GM12878 (cell line): ENCODE measurements around the gene F11.
"Not testable (repeated sequence)": the region's sequence is repeated elsewhere in the genome, so short reads cannot be mapped to it uniquely, and the experiment has no call there.

Source experiments
- CTCF ChIP-seq, 3 experiments: IDR thresholded peaks in 2 of 3; conservative IDR thresholded peaks in 1 of 3; 2 replicates each; pipeline ENCODE4 v1.5.1; 2011; ENCODE audit warnings: low read depth in 3 of 3, low read length in 3 of 3, mild to moderate bottlenecking in 3 of 3, control low read depth in 2 of 3, moderate library complexity in 2 of 3, inconsistent platforms in 1 of 3, mixed read lengths in 1 of 3; ENCODE audit not compliant: control insufficient read depth in 2 of 3, insufficient read depth in 1 of 3; ENCODE audit errors: extremely low read depth in 1 of 3
- PBX3 ChIP-seq: IDR thresholded peaks from 2 replicates; pipeline ENCODE4 v1.6.1; 2011; ENCODE audit warnings: mild to moderate bottlenecking, low read depth, low read length, moderate library complexity; ENCODE audit not compliant: insufficient replicate concordance
- SMC3 ChIP-seq: IDR thresholded peaks from 2 replicates; pipeline ENCODE4 v1.6.1; 2011; ENCODE audit warnings: low read length, improper control_type of control experiment, borderline replicate concordance
- SUZ12 ChIP-seq: fragments of 200-600 bp; sonication (generic); IDR thresholded peaks from one replicate; pipeline ENCODE4 v1.6.1; 2018; ENCODE audit warnings: antibody characterized with exemption, mild to moderate bottlenecking; ENCODE audit not compliant: unreplicated experiment
- USF2 ChIP-seq: IDR thresholded peaks from 2 replicates; pipeline ENCODE4 v1.6.1; 2011; ENCODE audit warnings: low read depth, low read length, improper control_type of control experiment, borderline replicate concordance
- ZNF592 ChIP-seq: fragments of 450-650 bp; IDR thresholded peaks from 2 replicates; pipeline ENCODE4 v1.6.1; 2017; ENCODE audit warnings: mild to moderate bottlenecking, moderate library complexity

GRCh38 chr4:186273392-186273789 is 7.4 kb downstream of the F11 start:
- TF ChIP-seq PBX3; SMC3; CTCF (IDR thresholded peaks at IDR 0.05 in 2 of 3, conservative IDR thresholded peaks at IDR 0.05 in 1 of 3; ENCODE audit: control insufficient read depth in 2 of 3, extremely low read depth in 1 of 3, insufficient read depth in 1 of 3, low read depth in 3 of 3, low read length in 3 of 3); ZNF592; USF2; SUZ12: not testable (repeated sequence)
